ENCODE measurements around the gene PARP11.

- TF ChIP-seq CTCF (IDR thresholded peaks at IDR 0.05; ENCODE audit: insufficient read depth, low read length) (no peak), GABPA (IDR thresholded peaks at IDR 0.05; ENCODE audit: low read depth) (no peak), REST (IDR thresholded peaks at IDR 0.05; ENCODE audit: insufficient replicate concordance, low read depth) (no peak), POLR2AphosphoS5 (IDR thresholded peaks at IDR 0.05; ENCODE audit: low read depth) (no peak)
These were observed 31.4 kb downstream of the PARP11 start for GRCh38 chr12:3841783-3842182.
